ENCODE results near the gene RIOX2. TPM values are rescaled to one million over a fixed set of nuclear protein-coding genes. Genes with fewer than 3 reads are reported as not detected.

Gene RIOX2
- 23.6 and 27.8 TPM in 2 replicates for total RNA-seq
- 34.0 TPM for total RNA-seq (2013)
- polyA plus RNA-seq = 15.2 and 18.5 TPM in 2 replicates
- polyA minus RNA-seq = 18.4 and 26.6 TPM in 2 replicates

GRCh38 chr3:97971679-97972567 is at the start of gene RIOX2:
TSS of gene RIOX2 (minus strand) at chr3:97972431. CDS start at chr3:97967593, 4,838 bp downstream.
- Mint-ChIP-seq H3K4me3 (peak within 1 kb of the TSS; percentile 98), H3K27ac (peak within 1 kb of the TSS; percentile 96), H3K9me3 (ENCODE audit: insufficient read depth) (no peaks in the 10 kb centered on the region), H3K4me1 (peaks cover 38% of the 10 kb centered on the region), H3K27me3 (no peaks in the 10 kb centered on the region)
- no peaks in the 10 kb centered on the region for H3K27me3 ChIP-seq (replicated peaks in 1 of 4; ENCODE audit: control extremely low read depth in 1 of 4, control insufficient read depth in 3 of 4, insufficient read depth in 4 of 4, low read length in 3 of 4)
- H3K4me2 ChIP-seq (replicated peaks; ENCODE audit: low read depth, low read length, poor library complexity, severe bottlenecking) = peak within 1 kb of the TSS; percentile 71
- H3K4me3 ChIP-seq (ENCODE audit: control extremely low read depth in 1 of 5, extremely low read depth in 1 of 5, insufficient read depth in 1 of 5, low read depth in 2 of 5, low read length in 4 of 5) = peak within 1 kb of the TSS; percentile 13 to 73 (median 64)
- peak; percentile 92 for ATAC-seq (ENCODE audit: low read depth)
- H3K79me2 ChIP-seq (ENCODE audit: control insufficient read depth, insufficient read depth, low read length) = peaks cover 15% of the 10 kb centered on the region
- H3K9me3 ChIP-seq (ENCODE audit: control extremely low read depth in 1 of 3, control insufficient read depth in 2 of 3, insufficient read depth in 1 of 3, low read length in 2 of 3) = no peaks in the 10 kb centered on the region
- peak within 1 kb of the TSS; percentile 66 for H3K9ac ChIP-seq (ENCODE audit: low read length)
- H3K4me1 ChIP-seq (ENCODE audit: control insufficient read depth in 2 of 2, insufficient read depth in 2 of 2, low read length in 2 of 2) = peaks cover 15 to 16% of the 10 kb centered on the region in 2 donors
- under 1% methylated on average over 71 of the region's 82 CpGs for WGBS (ENCODE audit: insufficient coverage)
- DNase-seq = peak; percentile 83
- H2AFZ ChIP-seq (ENCODE audit: insufficient read depth, low read depth, low read length, poor library complexity, severe bottlenecking) = peak within 1 kb of the TSS; percentile 77
- POLR2A ChIA-PET = no interaction called here
- H3K27ac ChIP-seq (ENCODE audit: low read length in 2 of 2) = peak within 1 kb of the TSS; percentile 49 to 77
- intact Hi-C loops (cut with micrococcal nuclease) = loop anchor here (1.0 to 10.0 kb wide), 5 partner anchors 67 to 623 kb away; partner anchors contain the start of genes ARL6, CLDND1, CPOX and CRYBG3
- TF ChIP-seq, protein P1, sequence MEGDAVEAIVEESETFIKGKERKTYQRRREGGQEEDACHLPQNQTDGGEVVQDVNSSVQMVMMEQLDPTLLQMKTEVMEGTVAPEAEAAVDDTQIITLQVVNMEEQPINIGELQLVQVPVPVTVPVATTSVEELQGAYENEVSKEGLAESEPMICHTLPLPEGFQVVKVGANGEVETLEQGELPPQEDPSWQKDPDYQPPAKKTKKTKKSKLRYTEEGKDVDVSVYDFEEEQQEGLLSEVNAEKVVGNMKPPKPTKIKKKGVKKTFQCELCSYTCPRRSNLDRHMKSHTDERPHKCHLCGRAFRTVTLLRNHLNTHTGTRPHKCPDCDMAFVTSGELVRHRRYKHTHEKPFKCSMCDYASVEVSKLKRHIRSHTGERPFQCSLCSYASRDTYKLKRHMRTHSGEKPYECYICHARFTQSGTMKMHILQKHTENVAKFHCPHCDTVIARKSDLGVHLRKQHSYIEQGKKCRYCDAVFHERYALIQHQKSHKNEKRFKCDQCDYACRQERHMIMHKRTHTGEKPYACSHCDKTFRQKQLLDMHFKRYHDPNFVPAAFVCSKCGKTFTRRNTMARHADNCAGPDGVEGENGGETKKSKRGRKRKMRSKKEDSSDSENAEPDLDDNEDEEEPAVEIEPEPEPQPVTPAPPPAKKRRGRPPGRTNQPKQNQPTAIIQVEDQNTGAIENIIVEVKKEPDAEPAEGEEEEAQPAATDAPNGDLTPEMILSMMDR (IDR thresholded peaks at IDR 0.05) = no peak
- no peak for TF ChIP-seq EZH2 (IDR thresholded peaks at IDR 0.05; ENCODE audit: borderline replicate concordance, insufficient read depth, low read depth, low read length, poor library complexity, severe bottlenecking)
- H3K36me3 ChIP-seq (replicated peaks in 1 of 2; ENCODE audit: control extremely low read depth in 1 of 2, control insufficient read depth in 1 of 2, extremely low read depth in 1 of 2, insufficient read depth in 2 of 2, low read length in 1 of 2) = peaks cover 0 to 2% of the 10 kb centered on the region in 2 experiments
- no peaks in the 10 kb centered on the region for H4K20me1 ChIP-seq (ENCODE audit: control insufficient read depth, insufficient read depth, low read length, poor library complexity, severe bottlenecking)
- CTCF ChIA-PET = interaction anchor here (0.5 to 1.1 kb wide), 2 partner anchors 17 to 39 kb away, joined by 4 to 5 read pairs; no protein-coding TSS in a partner anchor

Data from B cell (primary cell).